ENCODE data around the gene MON1A. TPM values are rescaled to one million over a fixed set of nuclear protein-coding genes. Genes with fewer than 3 reads are reported as not detected.

MON1A gene
- polyA plus RNA-seq, 1 donor = 9.7 TPM

DNA sequence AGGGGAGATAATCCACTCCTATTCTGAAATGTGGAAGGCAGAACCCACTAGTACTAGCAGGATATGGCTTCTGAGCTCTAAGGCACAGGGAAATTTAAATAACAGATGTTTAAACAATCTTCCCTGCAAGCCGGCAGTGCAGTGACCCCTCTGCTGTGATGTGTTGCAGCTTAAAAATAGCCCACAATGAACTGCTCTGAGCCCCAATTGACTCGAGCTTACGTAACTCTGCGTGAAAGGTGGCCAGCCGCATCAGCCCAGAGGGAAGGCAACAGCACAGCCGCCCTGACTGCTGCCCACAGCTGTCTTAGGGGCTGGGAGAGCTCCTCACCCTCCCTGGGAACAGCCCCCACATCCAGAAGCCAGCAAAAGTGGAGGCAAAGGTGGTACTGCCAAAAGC lies 47.4 kb downstream of the MON1A start:
- DNase-seq = peak; percentile 75

DNA sequence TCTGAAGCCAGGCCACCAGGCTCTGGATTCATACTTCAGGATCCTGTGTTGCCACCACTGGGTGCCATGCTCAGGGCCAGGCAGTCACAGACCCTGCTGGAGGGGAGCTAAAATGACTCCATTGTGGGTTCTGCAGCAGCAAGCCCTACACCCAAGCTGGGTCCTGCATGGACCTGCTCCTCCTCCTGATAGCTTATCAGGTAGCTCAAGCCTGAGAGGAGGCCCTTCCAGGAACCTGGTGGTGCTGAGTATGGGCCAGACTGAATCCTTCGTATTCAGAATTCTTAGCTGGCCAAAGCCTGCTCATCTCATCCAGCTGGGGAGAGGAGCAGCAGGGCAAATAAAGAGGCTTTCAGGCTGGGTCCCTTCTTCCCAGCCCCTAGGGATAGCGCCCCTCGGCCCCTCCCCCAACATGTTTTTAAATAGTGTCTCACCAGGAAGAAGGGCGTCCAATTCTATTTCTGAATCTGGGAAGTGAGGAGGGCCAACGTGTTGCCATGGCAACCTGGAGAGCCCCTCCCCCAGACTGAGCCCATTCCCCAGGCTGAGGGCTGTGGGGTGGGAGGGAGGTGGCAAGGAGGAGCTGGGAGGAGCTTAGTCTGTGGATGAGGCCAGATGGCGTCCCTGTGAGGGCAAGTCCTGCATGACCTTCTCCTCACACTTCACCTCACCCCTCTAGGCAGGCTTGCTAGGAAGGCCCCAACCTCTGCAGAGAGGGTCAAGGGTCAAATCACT lies 48.9 kb downstream of the MON1A start:
- no peak for DNase-seq

DNA sequence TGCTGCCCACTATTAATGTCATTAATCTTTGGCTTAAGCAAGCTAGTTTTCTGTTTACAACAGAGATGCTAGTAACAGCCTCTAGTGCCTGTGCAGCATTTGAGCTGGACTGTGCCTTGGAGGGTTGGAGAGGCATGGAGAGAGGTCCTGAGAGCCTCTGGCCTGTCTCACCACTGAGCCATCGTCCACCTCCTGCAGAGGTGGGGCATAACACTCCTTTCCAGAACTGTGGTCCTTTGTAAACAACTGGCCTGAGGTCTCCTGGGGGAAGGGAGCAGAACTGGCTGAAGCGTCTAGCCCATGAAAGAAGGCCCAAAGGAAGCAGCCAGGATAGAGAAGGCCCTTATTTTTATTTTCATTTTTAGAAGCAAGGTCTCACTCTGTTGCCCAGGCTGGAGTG lies 49.9 kb downstream of the MON1A start:
- DNase-seq = no peak

DNA sequence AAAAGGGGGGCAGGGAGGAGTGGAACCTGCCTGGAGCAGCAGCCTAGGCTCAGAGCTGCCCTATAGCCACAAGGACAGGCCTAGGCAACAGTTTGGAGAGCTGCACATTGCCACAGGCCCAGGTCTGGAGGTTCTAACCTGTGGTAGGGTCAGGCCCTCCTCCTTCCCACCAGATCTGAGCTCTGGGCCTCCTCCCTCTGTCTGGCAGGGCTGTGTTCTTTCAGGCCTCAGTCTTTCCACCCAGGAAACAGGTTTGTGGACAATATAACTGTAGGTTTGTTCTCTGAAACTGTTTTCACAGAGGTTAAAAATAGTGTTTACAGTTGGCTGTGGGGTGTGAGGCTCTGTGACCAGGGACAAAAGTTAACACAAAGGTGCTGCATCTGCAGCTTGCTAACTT lies 50.9 kb downstream of the MON1A start:
- DNase-seq = no peak

DNA sequence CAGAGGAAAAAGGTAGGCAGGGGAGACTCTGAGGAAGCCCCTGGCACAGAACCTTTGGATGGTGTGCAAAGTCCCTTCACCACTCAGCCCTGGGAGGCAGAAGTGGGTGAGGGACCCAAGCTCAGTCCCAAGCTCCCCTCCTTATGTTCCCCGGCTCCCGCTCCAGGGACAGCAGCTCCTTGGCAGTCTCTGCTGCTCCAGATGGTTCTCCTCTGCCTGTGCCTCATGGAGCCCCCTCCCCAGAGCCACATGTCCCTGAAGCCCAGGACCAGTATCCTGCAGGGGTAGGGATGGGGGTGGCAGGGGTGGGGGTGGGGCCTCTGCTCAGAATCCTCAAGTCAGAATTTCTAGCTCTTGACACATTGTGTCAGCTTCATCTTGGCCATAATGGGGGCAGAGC lies 51.9 kb downstream of the MON1A start:
- no peak for DNase-seq

DNA sequence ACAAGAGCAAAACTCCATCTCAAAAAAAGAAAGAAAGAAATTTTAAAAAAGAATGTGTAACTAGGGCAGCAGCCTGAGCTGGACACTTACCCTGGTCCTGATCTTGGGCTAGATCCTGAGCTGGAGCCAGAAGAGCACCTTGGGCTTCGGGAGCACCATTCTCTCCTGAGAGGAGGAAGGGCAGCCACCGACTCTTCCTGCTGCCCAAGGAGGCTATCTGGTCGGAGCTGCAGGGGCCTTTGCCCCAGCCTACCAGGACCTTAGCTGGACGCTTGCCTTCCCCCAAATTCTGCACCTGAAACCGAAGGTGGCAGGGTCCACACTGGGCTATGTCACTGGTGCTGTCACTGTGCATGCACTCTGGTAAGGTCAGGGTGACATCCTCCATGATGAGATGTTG lies 53.0 kb downstream of the MON1A start:
- no peak for DNase-seq

DNA sequence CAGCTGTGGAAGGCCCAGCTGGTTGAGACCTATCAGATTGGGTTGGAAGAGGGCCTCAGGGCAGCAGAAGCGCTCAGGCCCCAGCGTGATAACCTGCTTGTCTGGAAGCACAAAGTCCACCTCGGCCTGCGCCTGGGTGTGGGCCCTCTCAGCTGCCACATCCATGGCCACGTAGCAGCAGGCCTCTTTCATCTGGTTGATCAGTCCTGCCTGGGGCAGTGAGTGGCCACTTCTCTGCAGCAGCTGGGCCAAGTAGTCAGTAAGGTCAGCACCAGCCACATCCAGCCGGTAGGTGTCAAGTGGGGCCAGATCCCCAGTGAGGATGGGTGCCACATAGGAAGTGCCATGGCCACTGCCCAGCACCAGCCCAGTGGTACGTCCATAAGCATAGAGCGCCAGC lies 56.0 kb downstream of the MON1A start:
- no peak for DNase-seq

DNA sequence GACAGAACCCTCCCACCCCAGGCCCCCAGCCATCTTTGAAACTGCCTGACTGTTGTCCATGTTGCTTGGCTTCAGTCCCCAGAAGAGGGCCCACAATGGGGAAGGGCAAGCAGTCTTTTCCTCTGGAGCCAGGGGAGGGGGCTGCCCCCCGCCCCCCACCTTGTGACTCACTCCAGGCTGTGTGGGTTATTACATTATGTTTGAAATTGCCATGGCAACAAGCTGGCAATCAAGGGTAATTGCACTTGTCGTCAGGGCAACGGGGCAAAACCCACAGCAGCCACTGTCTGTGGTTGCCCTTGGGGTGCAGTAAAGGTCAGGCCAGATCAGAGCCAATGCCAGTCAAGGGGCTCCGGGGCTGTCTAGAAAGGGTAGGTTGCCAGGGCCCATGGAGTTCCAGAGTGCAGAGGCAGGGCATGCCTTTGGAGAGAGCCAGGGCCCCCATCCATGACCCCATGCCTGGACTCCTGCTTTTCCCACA lies 56.8 kb downstream of the MON1A start:
- DNase-seq = no peak

DNA sequence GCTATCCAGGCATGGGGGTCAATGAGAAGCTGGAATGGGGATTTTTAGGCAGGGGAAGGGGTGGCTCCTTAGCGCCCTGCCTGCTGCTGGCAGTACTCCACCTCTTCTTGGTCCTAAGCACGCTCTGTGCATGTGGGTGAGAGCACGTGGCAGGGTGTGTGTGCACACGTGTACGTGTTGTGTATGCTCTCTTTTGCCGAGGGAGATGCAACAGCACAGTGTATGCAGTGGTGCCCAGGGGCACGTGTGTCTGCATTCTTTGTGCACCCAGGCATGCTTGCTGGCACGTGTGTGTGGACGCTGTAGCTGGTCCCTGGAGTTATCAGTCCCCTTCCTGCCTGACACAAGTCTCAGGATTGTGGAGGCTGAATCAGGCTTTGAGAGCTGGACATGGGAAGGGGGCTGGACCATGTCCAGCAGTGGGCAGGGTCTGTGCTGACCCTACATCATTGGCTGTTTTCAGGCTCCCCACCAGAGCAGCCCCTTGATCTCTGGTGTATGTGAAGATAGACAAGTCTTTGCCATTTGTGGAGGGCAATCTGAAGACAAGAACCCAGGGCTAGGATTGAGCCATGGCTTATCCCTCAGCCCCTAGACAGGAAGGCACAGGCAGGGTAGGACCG lies 58.0 kb downstream of the MON1A start:
- no peak for DNase-seq

DNA sequence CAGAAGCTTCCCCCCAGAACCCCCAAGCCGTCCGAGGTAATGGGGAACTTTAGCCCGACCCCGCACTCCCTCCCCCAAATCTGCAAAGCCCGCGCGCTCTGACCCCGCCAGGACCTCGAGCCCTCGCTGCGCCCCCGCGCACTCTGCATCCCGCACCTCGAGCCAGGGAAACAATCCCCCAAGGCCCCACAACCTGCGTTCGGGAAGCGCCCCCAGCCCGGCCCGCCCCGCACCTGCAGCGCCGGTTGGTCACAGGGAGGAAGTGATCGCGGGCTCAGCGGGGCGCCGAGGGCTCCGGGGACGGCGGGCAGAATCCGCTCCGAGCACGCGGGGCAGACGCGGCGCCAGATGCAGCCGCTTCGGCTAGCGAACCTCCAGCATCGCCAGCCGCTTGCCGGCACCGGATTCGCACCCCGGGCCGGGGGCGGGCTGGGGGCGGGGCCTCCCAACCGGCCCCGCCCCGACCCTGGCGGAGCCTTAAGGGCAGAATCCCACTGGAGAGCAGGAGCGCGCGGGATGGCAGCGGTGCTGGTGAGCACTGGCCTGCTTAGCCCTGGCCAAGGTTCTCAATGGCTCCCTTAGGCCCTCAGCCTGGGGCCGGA lies 60.0 kb downstream of the MON1A start, which contains the start of gene CAMKV:
TSS of gene CAMKV (minus strand) at position 382 of the 602 bp plus-strand sequence. CDS start 7,518 bp downstream, outside the sequence.
- no peak for DNase-seq

DNA sequence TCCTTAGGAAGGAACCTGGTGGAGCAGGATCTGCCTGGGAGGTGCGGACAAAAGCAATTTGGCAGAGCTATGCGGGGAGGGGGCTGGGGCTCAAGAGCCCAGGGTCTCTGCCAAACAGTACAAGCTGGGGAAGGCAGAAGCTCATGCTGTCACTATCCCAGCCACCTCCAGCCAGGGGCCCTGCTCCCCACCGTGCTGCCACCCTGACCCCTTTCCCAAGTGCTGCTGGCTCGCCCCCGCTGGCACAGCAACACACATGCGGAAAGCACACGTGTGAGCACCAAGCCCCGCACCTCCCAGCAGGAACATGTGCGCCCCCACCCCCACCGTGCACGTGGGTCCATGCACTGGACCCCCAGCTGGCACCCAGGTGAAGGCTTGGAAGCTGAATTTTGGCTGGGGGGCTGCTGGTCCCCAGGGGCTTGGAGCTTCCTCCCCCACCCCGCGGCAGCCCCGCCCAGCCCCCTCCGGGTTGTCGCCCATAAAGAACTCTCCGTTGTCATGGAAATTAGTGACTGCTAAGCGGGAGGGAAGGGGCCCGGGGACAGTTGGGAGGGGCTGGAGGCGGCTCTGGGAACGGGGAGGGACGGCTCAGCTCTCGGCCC lies 60.6 kb downstream of the MON1A start:
- DNase-seq = no peak

DNA sequence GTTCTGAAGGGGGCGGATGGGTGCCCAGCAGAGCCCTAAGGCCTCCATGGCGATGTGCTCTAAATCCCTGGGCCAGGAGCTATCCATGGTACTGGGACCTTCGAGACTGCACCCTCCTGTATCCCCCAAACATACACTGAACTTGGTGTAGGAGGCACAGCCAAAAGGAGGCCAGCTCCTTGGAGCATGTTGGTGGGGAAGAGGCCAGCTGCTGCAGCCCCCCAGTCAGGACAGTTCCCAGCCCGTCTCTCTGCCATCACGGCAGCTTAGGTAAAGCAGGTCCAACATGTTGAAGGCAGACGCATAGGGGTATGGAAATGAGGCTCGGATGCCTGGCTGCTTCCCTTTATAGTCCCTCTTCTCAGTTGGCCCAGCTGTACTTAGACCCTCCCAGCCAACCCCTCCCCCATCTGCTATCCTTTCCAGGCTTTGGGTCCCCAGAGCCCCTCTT lies 61.7 kb downstream of the MON1A start:
- DNase-seq = no peak

DNA sequence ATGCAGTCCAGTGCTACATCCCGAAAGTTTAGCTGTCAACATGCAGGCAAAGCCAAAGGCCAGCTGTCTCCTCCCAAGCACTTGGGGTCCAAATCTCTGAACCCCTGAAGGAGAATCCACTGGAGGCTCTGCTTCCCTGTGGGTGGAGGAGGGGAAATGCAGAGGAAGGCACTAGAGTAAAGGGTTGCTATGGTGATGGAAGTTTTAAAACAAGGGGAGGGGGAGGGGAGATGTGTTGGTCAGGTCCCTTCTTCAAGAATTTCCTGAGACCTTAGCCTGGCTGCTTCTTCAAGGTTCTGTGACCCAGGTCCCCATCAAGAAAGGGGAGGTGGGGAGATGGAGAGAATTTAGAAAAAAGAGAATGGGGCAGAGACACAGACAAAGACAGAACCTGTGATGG lies 62.2 kb downstream of the MON1A start:
- no peak for DNase-seq

DNA sequence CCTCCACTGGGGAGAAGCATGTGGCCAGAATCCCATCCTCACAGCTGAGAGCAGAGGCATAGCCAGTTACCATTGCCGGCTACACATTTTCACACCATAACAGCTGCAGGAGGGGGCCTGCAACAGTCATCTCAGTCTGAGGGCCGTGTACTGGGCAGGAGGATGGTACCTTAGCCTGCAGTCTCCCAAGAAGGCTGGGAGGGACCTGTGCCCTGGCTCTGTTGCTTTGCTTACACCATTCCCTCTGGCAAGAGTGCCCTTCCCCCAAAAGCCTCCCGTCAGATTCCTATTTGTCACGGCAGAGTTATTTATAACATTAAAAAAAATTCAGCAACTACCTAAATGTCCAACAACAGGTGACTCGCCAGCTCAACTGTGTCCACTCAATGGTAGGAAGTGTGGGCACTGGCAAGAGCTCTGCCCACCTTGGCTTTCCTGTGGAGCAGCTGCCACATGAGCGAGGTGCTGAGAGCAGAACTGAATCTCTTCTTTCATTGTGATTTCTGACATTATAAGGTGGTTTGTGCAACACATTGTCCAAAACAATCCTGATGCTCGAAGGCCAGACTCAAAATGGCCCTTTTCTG lies 64.3 kb downstream of the MON1A start:
- DNase-seq = no peak

DNA sequence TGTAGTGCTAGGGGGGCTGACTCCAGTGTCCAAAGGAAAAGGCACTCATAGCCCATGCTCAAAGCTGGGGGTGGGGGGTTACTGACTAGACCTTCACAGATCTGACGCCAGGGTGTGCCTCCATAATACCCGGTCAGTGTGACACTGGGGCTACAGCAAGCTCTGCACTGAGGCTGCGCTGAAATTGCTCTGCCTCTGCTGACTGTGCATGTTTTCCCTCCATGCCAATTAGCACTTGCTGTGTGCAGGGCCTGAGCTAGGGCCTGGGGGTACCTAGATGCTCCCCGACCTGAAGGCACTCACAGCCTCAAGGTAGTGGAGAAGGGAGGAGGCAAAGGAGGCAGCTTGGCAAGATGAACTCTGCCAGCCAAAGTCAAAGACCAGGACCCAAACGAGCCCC lies 65.1 kb downstream of the MON1A start:
- no peak for DNase-seq

DNA sequence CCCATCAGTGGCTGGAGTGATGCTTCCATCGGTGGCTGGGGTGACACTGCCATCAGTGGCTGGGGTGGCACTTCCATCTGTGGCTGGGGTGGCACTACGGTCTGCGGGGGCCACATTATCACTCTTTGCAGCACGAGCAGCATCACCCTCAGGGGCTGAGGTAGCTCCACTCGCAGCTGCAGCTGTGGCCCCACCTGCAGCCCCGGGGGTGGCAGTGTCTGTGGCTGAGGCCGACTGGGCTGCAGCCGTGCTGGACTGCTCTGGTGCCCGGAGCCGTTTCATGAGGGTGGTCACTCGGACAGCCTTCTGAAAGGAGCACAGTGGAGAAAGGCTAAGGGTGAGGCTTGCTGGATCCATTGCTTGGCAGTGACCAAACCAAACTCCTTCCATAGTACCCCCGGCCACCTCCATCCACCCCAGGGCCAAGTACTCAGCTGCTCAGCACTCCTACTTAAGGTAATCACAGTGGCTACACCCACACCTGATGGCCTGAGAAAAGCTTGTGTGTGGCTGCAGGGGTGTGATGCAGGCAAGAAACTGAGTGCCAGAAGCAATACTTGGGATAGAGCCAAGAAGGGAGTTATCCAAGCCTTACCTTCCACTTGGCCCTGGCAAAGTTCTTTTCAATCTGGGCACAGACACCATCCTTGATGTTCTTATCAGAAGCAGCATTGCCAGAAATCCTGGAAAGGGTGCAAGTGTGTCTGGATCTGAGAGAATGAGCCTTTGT lies 69.9 kb downstream of the MON1A start:
- DNase-seq = no peak

Other genes starting within 250 kb of the MON1A start
- 16.7 TPM for gene MST1, start 240.3 kb downstream of the MON1A start, polyA plus RNA-seq (ENCODE audit: insufficient read length)
- gene RNF123, start 240.3 kb downstream of the MON1A start, polyA plus RNA-seq (ENCODE audit: insufficient read length) = 56.9 TPM
- gene AMIGO3, start 210.1 kb downstream of the MON1A start, polyA plus RNA-seq (ENCODE audit: insufficient read length) = 4.8 TPM
- 10.9 TPM for gene GMPPB, start 205.9 kb downstream of the MON1A start, polyA plus RNA-seq (ENCODE audit: insufficient read length)
- gene IP6K1, start 143.3 kb downstream of the MON1A start, polyA plus RNA-seq (ENCODE audit: insufficient read length) = 22.7 TPM
- not detected for gene CDHR4, start 129.9 kb downstream of the MON1A start, polyA plus RNA-seq (ENCODE audit: insufficient read length)
- gene INKA1, start 126.5 kb downstream of the MON1A start, polyA plus RNA-seq (ENCODE audit: insufficient read length) = 7.4 TPM
- 20.5 TPM for gene UBA7, start 115.9 kb downstream of the MON1A start, polyA plus RNA-seq (ENCODE audit: insufficient read length)
- 4.8 TPM for gene TRAIP, start 73.2 kb downstream of the MON1A start, polyA plus RNA-seq (ENCODE audit: insufficient read length)
- 0.09 TPM for gene CAMKV, start 59.9 kb downstream of the MON1A start, polyA plus RNA-seq (ENCODE audit: insufficient read length)
- gene MST1R, start 25.9 kb downstream of the MON1A start, polyA plus RNA-seq (ENCODE audit: insufficient read length) = 4.4 TPM
- 74.8 TPM for gene RBM6, start 10.3 kb upstream of the MON1A start, polyA plus RNA-seq (ENCODE audit: insufficient read length)
- 179 TPM for gene RBM5, start 159.1 kb upstream of the MON1A start, polyA plus RNA-seq (ENCODE audit: insufficient read length)
- 13.0 TPM for gene SEMA3F, start 225.5 kb upstream of the MON1A start, polyA plus RNA-seq (ENCODE audit: insufficient read length)

Data from hindlimb muscle (tissue), 1 donor.